ENCODE results near the gene NRGN. TPM values are rescaled to one million over a fixed set of nuclear protein-coding genes. Genes with fewer than 3 reads are reported as not detected.

NRGN gene
- polyA plus RNA-seq, 1 donor from 2014 or later: 0.69 TPM

DNA sequence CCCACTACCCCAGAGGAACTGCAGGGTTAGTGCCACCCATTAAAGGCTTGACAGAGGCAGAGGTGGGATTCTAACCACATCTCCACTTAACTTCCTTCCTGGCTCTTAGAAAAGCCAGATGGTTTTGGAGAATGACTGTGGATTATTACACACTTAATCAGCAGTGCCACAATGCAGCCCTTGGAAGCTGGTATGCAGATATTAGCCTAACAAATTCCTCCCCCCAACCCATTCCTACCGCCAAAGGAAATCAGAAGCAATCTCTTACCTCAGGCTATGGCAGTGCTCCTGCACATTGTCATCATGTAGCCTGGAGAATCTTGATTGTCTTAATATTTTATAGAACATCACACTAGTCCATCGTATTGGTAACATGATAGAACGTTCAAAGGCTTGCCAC is 23.2 kb upstream of the NRGN start:
- Histone ChIP-seq H3F3A (ENCODE audit: insufficient read depth, low read length, poor library complexity, severe bottlenecking) (no peaks in the 10 kb centered on the region), H3K79me2 (replicated peaks; ENCODE audit: insufficient read depth, low read length) (no peaks in the 10 kb centered on the region), H3K9me3 (ENCODE audit: low read length) (no peaks in the 10 kb centered on the region), H3K27me3 (ENCODE audit: insufficient read depth, low read depth, low read length) (peaks cover 31% of the 10 kb centered on the region), H3K27ac (ENCODE audit: low read length) (no peak overlapping the region), H2AFZ (ENCODE audit: low read depth, low read length) (no peak overlapping the region), H4K20me1 (ENCODE audit: insufficient read depth) (no peaks in the 10 kb centered on the region), H3K36me3 (ENCODE audit: insufficient read depth, low read length) (no peaks in the 10 kb centered on the region), H3K4me2 (ENCODE audit: low read length) (no peak overlapping the region), H3K4me3 (ENCODE audit: low read length) (no peak overlapping the region), H3K9ac (ENCODE audit: low read length) (no peak overlapping the region), H3K9me2 (ENCODE audit: insufficient read depth, low read length) (no peaks in the 10 kb centered on the region)
- TF ChIP-seq, protein P1, sequence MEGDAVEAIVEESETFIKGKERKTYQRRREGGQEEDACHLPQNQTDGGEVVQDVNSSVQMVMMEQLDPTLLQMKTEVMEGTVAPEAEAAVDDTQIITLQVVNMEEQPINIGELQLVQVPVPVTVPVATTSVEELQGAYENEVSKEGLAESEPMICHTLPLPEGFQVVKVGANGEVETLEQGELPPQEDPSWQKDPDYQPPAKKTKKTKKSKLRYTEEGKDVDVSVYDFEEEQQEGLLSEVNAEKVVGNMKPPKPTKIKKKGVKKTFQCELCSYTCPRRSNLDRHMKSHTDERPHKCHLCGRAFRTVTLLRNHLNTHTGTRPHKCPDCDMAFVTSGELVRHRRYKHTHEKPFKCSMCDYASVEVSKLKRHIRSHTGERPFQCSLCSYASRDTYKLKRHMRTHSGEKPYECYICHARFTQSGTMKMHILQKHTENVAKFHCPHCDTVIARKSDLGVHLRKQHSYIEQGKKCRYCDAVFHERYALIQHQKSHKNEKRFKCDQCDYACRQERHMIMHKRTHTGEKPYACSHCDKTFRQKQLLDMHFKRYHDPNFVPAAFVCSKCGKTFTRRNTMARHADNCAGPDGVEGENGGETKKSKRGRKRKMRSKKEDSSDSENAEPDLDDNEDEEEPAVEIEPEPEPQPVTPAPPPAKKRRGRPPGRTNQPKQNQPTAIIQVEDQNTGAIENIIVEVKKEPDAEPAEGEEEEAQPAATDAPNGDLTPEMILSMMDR (IDR thresholded peaks at IDR 0.05; ENCODE audit: poor library complexity, severe bottlenecking): no peak
- TF ChIP-seq SMC3 (conservative IDR thresholded peaks at IDR 0.05; ENCODE audit: poor library complexity) (no peak), EP300 (conservative IDR thresholded peaks at IDR 0.05; ENCODE audit: poor library complexity, severe bottlenecking) (no peak), TAF1 (IDR thresholded peaks at IDR 0.05; ENCODE audit: low read depth) (no peak), RAD21 (conservative IDR thresholded peaks at IDR 0.05) (no peak), EZH2 (IDR thresholded peaks at IDR 0.05; ENCODE audit: borderline replicate concordance, insufficient read depth, low read length, poor library complexity, severe bottlenecking) (no peak), POLR2AphosphoS5 (IDR thresholded peaks at IDR 0.05) (no peak), MXI1 (conservative IDR thresholded peaks at IDR 0.05; ENCODE audit: poor library complexity, severe bottlenecking) (no peak)
- TF ChIP-seq, protein P2, sequence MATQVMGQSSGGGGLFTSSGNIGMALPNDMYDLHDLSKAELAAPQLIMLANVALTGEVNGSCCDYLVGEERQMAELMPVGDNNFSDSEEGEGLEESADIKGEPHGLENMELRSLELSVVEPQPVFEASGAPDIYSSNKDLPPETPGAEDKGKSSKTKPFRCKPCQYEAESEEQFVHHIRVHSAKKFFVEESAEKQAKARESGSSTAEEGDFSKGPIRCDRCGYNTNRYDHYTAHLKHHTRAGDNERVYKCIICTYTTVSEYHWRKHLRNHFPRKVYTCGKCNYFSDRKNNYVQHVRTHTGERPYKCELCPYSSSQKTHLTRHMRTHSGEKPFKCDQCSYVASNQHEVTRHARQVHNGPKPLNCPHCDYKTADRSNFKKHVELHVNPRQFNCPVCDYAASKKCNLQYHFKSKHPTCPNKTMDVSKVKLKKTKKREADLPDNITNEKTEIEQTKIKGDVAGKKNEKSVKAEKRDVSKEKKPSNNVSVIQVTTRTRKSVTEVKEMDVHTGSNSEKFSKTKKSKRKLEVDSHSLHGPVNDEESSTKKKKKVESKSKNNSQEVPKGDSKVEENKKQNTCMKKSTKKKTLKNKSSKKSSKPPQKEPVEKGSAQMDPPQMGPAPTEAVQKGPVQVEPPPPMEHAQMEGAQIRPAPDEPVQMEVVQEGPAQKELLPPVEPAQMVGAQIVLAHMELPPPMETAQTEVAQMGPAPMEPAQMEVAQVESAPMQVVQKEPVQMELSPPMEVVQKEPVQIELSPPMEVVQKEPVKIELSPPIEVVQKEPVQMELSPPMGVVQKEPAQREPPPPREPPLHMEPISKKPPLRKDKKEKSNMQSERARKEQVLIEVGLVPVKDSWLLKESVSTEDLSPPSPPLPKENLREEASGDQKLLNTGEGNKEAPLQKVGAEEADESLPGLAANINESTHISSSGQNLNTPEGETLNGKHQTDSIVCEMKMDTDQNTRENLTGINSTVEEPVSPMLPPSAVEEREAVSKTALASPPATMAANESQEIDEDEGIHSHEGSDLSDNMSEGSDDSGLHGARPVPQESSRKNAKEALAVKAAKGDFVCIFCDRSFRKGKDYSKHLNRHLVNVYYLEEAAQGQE (IDR thresholded peaks at IDR 0.05; ENCODE audit: borderline replicate concordance): no peak

DNA sequence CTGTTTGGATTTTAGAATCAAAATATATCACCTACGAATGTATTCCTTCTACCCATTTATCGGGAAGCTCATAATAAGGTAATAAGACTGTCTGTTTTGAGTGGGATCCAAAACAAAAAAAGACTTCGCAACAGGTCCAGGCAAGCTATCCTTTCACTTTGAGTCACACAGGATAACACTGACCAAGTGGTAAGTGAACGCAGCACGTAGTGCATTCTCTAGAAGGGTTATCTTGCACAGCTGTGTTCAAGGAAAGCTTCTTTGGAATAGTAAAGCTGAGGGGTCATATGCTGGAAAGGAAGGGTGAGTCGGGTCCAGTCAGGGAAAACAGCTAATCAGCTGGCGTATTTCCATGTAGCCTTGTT is 22.3 kb upstream of the NRGN start:
- H4K20me1 ChIP-seq (ENCODE audit: insufficient read depth): no peaks in the 10 kb centered on the region
- H3F3A ChIP-seq (ENCODE audit: insufficient read depth, low read length, poor library complexity, severe bottlenecking): no peaks in the 10 kb centered on the region
- no peak overlapping the region for H2AFZ ChIP-seq (ENCODE audit: low read depth, low read length)
- no peaks in the 10 kb centered on the region for H3K79me2 ChIP-seq (replicated peaks; ENCODE audit: insufficient read depth, low read length)
- no peaks in the 10 kb centered on the region for H3K9me3 ChIP-seq (ENCODE audit: low read length)
- TF ChIP-seq, protein P2 (IDR thresholded peaks at IDR 0.05; ENCODE audit: borderline replicate concordance): no peak
- no peak for TF ChIP-seq POLR2AphosphoS5 (IDR thresholded peaks at IDR 0.05)
- TF ChIP-seq EZH2 (IDR thresholded peaks at IDR 0.05; ENCODE audit: borderline replicate concordance, insufficient read depth, low read length, poor library complexity, severe bottlenecking): no peak
- TF ChIP-seq SMC3 (conservative IDR thresholded peaks at IDR 0.05; ENCODE audit: poor library complexity): no peak
- no peak for TF ChIP-seq MXI1 (conservative IDR thresholded peaks at IDR 0.05; ENCODE audit: poor library complexity, severe bottlenecking)
- no peak for TF ChIP-seq RAD21 (conservative IDR thresholded peaks at IDR 0.05)
- TF ChIP-seq, protein P1 (IDR thresholded peaks at IDR 0.05; ENCODE audit: poor library complexity, severe bottlenecking): no peak
- TF ChIP-seq TAF1 (IDR thresholded peaks at IDR 0.05; ENCODE audit: low read depth): no peak
- no peak for TF ChIP-seq EP300 (conservative IDR thresholded peaks at IDR 0.05; ENCODE audit: poor library complexity, severe bottlenecking)
- no peak overlapping the region for H3K9ac ChIP-seq (ENCODE audit: low read length)
- no peaks in the 10 kb centered on the region for H3K36me3 ChIP-seq (ENCODE audit: insufficient read depth, low read length)
- H3K9me2 ChIP-seq (ENCODE audit: insufficient read depth, low read length): no peaks in the 10 kb centered on the region
- no peak overlapping the region for H3K27ac ChIP-seq (ENCODE audit: low read length)
- H3K27me3 ChIP-seq (ENCODE audit: insufficient read depth, low read depth, low read length): peaks cover 31% of the 10 kb centered on the region
- no peak overlapping the region for H3K4me3 ChIP-seq (ENCODE audit: low read length)
- no peak overlapping the region for H3K4me2 ChIP-seq (ENCODE audit: low read length)
